CD4-positive, alpha-beta T cell treated with Interleukin-12 subunit alpha and Interleukin-12 subunit beta, for 1 hour (primary cell): ENCODE results near the gene HELLS.
"Not testable (repeated sequence)": the region's sequence is repeated elsewhere in the genome, so short reads cannot be mapped to it uniquely, and the experiment has no call there.

Experiments
- DNase-seq: peaks from one replicate; pipeline ENCODE4 v3.0.0-alpha.2; 2020

HELLS gene

GRCh38 chr10:94545391-94546048, at the start of gene HELLS:
Gene HELLS, plus strand, starts transcription at chr10:94545788. Its CDS starts 134 bp downstream, at chr10:94545922.
- DNase-seq, result peak; percentile 80

- no peak for DNase-seq
These were observed 49.6 kb upstream of the HELLS start for GRCh38 chr10:94496010-94496409.

GRCh38 chr10:94496646-94497045, 48.9 kb upstream of the HELLS start:
- DNase-seq, result no peak

GRCh38 chr10:94500063-94500462, 45.5 kb upstream of the HELLS start:
- DNase-seq, result no peak

GRCh38 chr10:94521276-94522250, 24.0 kb upstream of the HELLS start:
- DNase-seq, result no peak

- DNase-seq, result no peak
These were observed 21.4 kb upstream of the HELLS start for GRCh38 chr10:94524146-94524545.

- no peak for DNase-seq
These were observed 20.9 kb upstream of the HELLS start for GRCh38 chr10:94524711-94525110.

GRCh38 chr10:94531550-94531949, 14.0 kb upstream of the HELLS start:
- DNase-seq, result not testable (repeated sequence)

- no peak for DNase-seq
These were observed 12.6 kb upstream of the HELLS start for GRCh38 chr10:94533027-94533426.

GRCh38 chr10:94542282-94542681, 3.3 kb upstream of the HELLS start:
- DNase-seq, result not testable (repeated sequence)

- no peak for DNase-seq
These were observed 687 bp downstream of the HELLS start for GRCh38 chr10:94546049-94546900.

- DNase-seq, result no peak
These were observed 1.3 kb downstream of the HELLS start for GRCh38 chr10:94546901-94547185.

GRCh38 chr10:94549221-94549620, 3.6 kb downstream of the HELLS start:
- no peak for DNase-seq

- DNase-seq, result not testable (repeated sequence)
These were observed 22.2 kb downstream of the HELLS start for GRCh38 chr10:94567714-94568307.

- no peak for DNase-seq
These were observed 25.5 kb downstream of the HELLS start for GRCh38 chr10:94571081-94571480.

GRCh38 chr10:94571528-94571927, 25.9 kb downstream of the HELLS start:
- DNase-seq, result no peak

- DNase-seq, result no peak
These were observed 33.2 kb downstream of the HELLS start for GRCh38 chr10:94578790-94579189.

GRCh38 chr10:94583124-94583523, 37.5 kb downstream of the HELLS start:
- DNase-seq, result no peak

- no peak for DNase-seq
These were observed 46.0 kb downstream of the HELLS start for GRCh38 chr10:94591461-94592205.

GRCh38 chr10:94602729-94603515, 57.3 kb downstream of the HELLS start:
- DNase-seq, result no peak

- no peak for DNase-seq
These were observed 61.5 kb downstream of the HELLS start for GRCh38 chr10:94607111-94607510.
